ENCODE data around the gene MBNL2. TPM values are rescaled to one million over a fixed set of nuclear protein-coding genes. Genes with fewer than 3 reads are reported as not detected.

Gene MBNL2
- total and polyA plus RNA-seq, 2 of the 4 experiments (the other 2 are of a cell fraction), result 26.9 to 103 TPM

GRCh38 chr13:97175041-97175440 lies 47.1 kb upstream of the MBNL2 start (continued):
- TF ChIP-seq CEBPB (IDR thresholded peaks at IDR 0.05; ENCODE audit: low read depth, low read length), result no peak

DNA sequence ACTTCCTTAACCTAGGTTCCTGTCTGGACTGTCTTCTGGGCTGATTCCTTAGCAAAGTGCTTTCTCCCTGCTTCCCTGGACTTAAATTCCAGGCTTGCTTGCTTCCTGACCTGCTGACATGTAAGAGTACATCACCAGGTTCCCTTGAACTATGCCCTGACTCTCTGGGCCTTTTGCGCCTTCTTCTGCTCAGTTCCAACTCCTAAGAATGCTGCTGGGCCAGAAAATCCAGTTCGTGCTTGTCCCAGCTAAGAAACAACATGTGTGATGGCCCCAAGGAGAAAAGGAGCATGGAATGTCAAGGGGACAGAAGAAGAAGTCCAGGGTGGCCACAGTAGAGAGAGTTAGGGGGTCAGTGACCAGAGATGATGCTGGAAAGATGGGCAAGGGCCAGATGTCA lies 42.6 kb upstream of the MBNL2 start:
- Histone ChIP-seq H3K9me3 (ENCODE audit: control insufficient read depth, insufficient read depth, low read length) (no peaks in the 10 kb centered on the region), H3K27me3 (ENCODE audit: control insufficient read depth, insufficient read depth, low read length) (peaks cover 8% of the 10 kb centered on the region), H2AK5ac (ENCODE audit: low read depth, low read length) (no peak overlapping the region), H4K5ac (ENCODE audit: low read depth, low read length) (no peak overlapping the region), H3K4ac (ENCODE audit: low read depth, low read length) (no peak overlapping the region), H3K23ac (ENCODE audit: low read depth, low read length) (no peak overlapping the region), H3K36me3 (ENCODE audit: control insufficient read depth, insufficient read depth, low read length) (no peaks in the 10 kb centered on the region), H2AFZ (replicated peaks; ENCODE audit: low read length, poor library complexity) (no peak overlapping the region), H3K56ac (ENCODE audit: extremely low read depth, insufficient read depth, low read length) (no peak overlapping the region), H3K18ac (ENCODE audit: low read depth, low read length) (no peak overlapping the region), H4K91ac (ENCODE audit: insufficient read depth, low read depth, low read length) (no peak overlapping the region), H4K20me1 (ENCODE audit: insufficient read depth, low read length) (no peaks in the 10 kb centered on the region), H3K4me3 (ENCODE audit: insufficient read depth, low read depth, low read length) (no peak overlapping the region), H3K27ac (ENCODE audit: insufficient read depth, low read length) (no peak overlapping the region), H2BK120ac (ENCODE audit: low read depth, low read length) (no peak overlapping the region), H3K79me1 (ENCODE audit: low read depth in 1 of 2, low read length in 2 of 2) (no peaks in the 10 kb centered on the region), H2BK15ac (ENCODE audit: low read depth, low read length) (no peak overlapping the region), H2BK5ac (ENCODE audit: low read depth, low read length, poor library complexity, severe bottlenecking) (no peak overlapping the region), H3K4me1 (ENCODE audit: control insufficient read depth, insufficient read depth, low read length) (no peaks in the 10 kb centered on the region), H2AK9ac (replicated peaks; ENCODE audit: low read depth, low read length, poor library complexity) (no peak overlapping the region), H2BK20ac (ENCODE audit: low read depth, low read length) (no peak overlapping the region), H3K9ac (ENCODE audit: low read depth, low read length) (no peak overlapping the region), H3K4me2 (ENCODE audit: low read depth, low read length) (no peak overlapping the region), H4K8ac (ENCODE audit: low read depth in 2 of 2, low read length in 2 of 2) (no peak overlapping the region), H3K14ac (replicated peaks; ENCODE audit: low read depth, low read length) (no peak overlapping the region), H3K9me1 (ENCODE audit: insufficient read depth, low read length) (no peaks in the 10 kb centered on the region)
- intact Hi-C loops (cut with micrococcal nuclease), result no loop called here
- dilution Hi-C loops (cut with HindIII; ENCODE audit: low sequenced_read_pairs, unreplicated experiment), result no loop called here
- no TSS peak for BruUV-seq (replicated peaks)
- ATAC-seq (ENCODE audit: low read depth), result no peak
- CTCF ChIA-PET, result no interaction called here
- in situ Hi-C loops (cut with MboI; ENCODE audit: low sequenced_read_pairs), result no loop called here
- no peak for DNase-seq
- POLR2A ChIA-PET (ENCODE audit: unreplicated experiment), result no interaction called here
- 60% methylated on average over 2 of the region's 2 CpGs; no CpG with 5 or more reads in 1 of the 2 experiments for WGBS, 2 experiments (ENCODE audit: extremely low coverage in 2 of 2, insufficient read length in 1 of 2)
- TF ChIP-seq MAFK (IDR thresholded peaks at IDR 0.05; ENCODE audit: low read depth, low read length), result no peak
- no peak for TF ChIP-seq SMC3 (IDR thresholded peaks at IDR 0.05; ENCODE audit: low read depth, low read length)
- TF ChIP-seq, protein P1, sequence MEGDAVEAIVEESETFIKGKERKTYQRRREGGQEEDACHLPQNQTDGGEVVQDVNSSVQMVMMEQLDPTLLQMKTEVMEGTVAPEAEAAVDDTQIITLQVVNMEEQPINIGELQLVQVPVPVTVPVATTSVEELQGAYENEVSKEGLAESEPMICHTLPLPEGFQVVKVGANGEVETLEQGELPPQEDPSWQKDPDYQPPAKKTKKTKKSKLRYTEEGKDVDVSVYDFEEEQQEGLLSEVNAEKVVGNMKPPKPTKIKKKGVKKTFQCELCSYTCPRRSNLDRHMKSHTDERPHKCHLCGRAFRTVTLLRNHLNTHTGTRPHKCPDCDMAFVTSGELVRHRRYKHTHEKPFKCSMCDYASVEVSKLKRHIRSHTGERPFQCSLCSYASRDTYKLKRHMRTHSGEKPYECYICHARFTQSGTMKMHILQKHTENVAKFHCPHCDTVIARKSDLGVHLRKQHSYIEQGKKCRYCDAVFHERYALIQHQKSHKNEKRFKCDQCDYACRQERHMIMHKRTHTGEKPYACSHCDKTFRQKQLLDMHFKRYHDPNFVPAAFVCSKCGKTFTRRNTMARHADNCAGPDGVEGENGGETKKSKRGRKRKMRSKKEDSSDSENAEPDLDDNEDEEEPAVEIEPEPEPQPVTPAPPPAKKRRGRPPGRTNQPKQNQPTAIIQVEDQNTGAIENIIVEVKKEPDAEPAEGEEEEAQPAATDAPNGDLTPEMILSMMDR (conservative IDR thresholded peaks at IDR 0.05; ENCODE audit: low read depth, low read length), result no peak
- no peak for TF ChIP-seq MXI1 (IDR thresholded peaks at IDR 0.05; ENCODE audit: borderline replicate concordance, low read depth, low read length)
- TF ChIP-seq ELK1 (IDR thresholded peaks at IDR 0.05; ENCODE audit: borderline replicate concordance, low read depth, low read length), result no peak
- no peak for TF ChIP-seq BHLHE40 (IDR thresholded peaks at IDR 0.05; ENCODE audit: low read depth, low read length)
- TF ChIP-seq MAZ (IDR thresholded peaks at IDR 0.05; ENCODE audit: borderline replicate concordance, low read depth, low read length), result no peak
- TF ChIP-seq RAD21 (IDR thresholded peaks at IDR 0.05; ENCODE audit: low read length), result no peak
- TF ChIP-seq NFE2L2 (IDR thresholded peaks at IDR 0.05; ENCODE audit: low read depth, low read length), result no peak
- no peak for TF ChIP-seq RFX5 (IDR thresholded peaks at IDR 0.05; ENCODE audit: low read depth, low read length)
- TF ChIP-seq CEBPB (IDR thresholded peaks at IDR 0.05; ENCODE audit: low read depth, low read length), result no peak
- TF ChIP-seq, protein P2, sequence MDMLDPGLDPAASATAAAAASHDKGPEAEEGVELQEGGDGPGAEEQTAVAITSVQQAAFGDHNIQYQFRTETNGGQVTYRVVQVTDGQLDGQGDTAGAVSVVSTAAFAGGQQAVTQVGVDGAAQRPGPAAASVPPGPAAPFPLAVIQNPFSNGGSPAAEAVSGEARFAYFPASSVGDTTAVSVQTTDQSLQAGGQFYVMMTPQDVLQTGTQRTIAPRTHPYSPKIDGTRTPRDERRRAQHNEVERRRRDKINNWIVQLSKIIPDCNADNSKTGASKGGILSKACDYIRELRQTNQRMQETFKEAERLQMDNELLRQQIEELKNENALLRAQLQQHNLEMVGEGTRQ (IDR thresholded peaks at IDR 0.05; ENCODE audit: low read depth, low read length), result no peak
- TF ChIP-seq RCOR1 (IDR thresholded peaks at IDR 0.05; ENCODE audit: insufficient replicate concordance, low read length), result no peak
- no peak for TF ChIP-seq FOS (IDR thresholded peaks at IDR 0.05; ENCODE audit: low read depth, low read length)
- no peak for TF ChIP-seq POLR2A (IDR thresholded peaks at IDR 0.05; ENCODE audit: low read depth, low read length)

All from IMR-90 (cell line).